ENCODE measurements around the gene IRAK2. TPM values are rescaled to one million over a fixed set of nuclear protein-coding genes. Genes with fewer than 3 reads are reported as not detected.

The IRAK2 gene
- total and polyA plus RNA-seq, 2 donors (not counting 3 experiments of a cell fraction or from before 2014, with no cell fraction given) = 7.9 to 10.0 TPM

DNA sequence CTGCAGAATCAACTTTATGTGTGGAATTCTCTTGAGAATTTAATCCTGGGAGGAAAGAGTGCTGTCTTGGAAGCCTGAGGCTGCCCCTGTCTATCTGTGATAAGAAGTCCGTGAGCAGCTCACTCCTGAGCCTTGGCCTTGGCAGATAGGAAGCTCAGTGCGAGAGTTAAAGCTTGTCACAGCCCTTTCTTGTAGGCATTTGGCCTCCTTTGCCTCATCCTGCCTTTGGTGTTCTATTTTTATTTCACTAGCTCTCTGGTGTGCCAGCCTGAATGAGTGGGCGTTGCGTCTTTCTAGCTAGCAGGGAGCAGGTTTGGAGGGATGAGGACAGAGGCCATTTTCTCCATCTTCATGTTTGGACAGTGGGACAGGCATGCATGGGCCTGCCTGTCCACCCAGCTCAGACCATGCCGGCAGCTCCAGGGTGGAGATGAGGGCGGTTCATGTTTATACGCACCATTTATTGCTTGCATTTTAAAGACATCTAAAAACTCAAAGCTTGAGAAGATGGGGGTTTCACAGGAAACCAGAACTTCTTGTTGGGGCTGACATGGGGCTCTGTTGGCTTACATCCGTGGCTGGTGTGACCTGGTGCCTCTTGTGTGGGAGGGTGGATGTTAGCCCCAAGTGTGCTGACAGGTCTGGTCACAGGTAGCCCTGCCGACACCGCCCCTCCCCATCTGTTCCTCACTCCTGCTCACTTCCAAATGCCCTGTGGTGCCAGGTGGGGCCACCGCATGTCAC is 29.8 kb downstream of the IRAK2 start:
- Histone ChIP-seq H3K9ac (replicated peaks; ENCODE audit: extremely low read depth, insufficient read depth, low read length) (no peak overlapping the region), H3K27me3 (ENCODE audit: control insufficient read depth in 2 of 2, insufficient read depth in 2 of 2, low read length in 2 of 2) (no peaks in the 10 kb centered on the region)
- POLR2A ChIA-PET = no interaction called here

More for the DNA sequence above, 29.8 kb downstream of the IRAK2 start:
- DNase-seq (ENCODE audit: low read depth, low spot score) (no peak), FAIRE-seq (peak; percentile 54)
- Histone ChIP-seq H3K9me3 (replicated peaks; ENCODE audit: control insufficient read depth, insufficient read depth, low read length) (no peaks in the 10 kb centered on the region), H3K27ac (ENCODE audit: insufficient read depth, low read depth, low read length) (no peak overlapping the region), H3K4me3 (replicated peaks in 1 of 3; ENCODE audit: insufficient read depth in 1 of 3, low read depth in 1 of 3, low read length in 3 of 3) (no peak overlapping the region), H4K20me1 (replicated peaks; ENCODE audit: control insufficient read depth, extremely low read depth, insufficient read depth, low read length) (no peaks in the 10 kb centered on the region), H3K36me3 (ENCODE audit: control insufficient read depth in 2 of 2, extremely low read depth in 1 of 2, insufficient read depth in 2 of 2, low read length in 2 of 2) (no peaks in the 10 kb centered on the region), H3K4me1 (ENCODE audit: control insufficient read depth, extremely low read depth, insufficient read depth, low read length) (peaks cover 60% of the 10 kb centered on the region), H3K9me1 (replicated peaks; ENCODE audit: control insufficient read depth, extremely low read depth, insufficient read depth, low read length) (no peaks in the 10 kb centered on the region), H3K4me2 (ENCODE audit: insufficient read depth, low read length) (no peak overlapping the region), H2AFZ (ENCODE audit: low read depth, low read length) (no peak overlapping the region), H3K79me2 (ENCODE audit: control insufficient read depth, insufficient read depth, low read length) (no peaks in the 10 kb centered on the region)
- CTCF ChIA-PET = interaction anchor here (0.6 to 7.8 kb wide), 3 partner anchors 10 to 35 kb away, joined by 3 to 67 read pairs (median 6); no protein-coding TSS in a partner anchor
- TF ChIP-seq POLR2AphosphoS5 (IDR thresholded peaks at IDR 0.05; ENCODE audit: insufficient read depth, low read depth, low read length) (no peak), MAX (IDR thresholded peaks at IDR 0.05; ENCODE audit: insufficient read depth, insufficient read length) (no peak), POLR2A (IDR thresholded peaks at IDR 0.05; ENCODE audit: low read depth, low read length) (no peak), FOS (IDR thresholded peaks at IDR 0.05; ENCODE audit: borderline replicate concordance, insufficient read depth, low read length) (no peak), GATA2 (IDR thresholded peaks at IDR 0.05; ENCODE audit: insufficient read depth, insufficient read length, low read depth, low read length) (no peak), MYC (IDR thresholded peaks at IDR 0.05; ENCODE audit: low read depth, low read length) (no peak), JUN (IDR thresholded peaks at IDR 0.05; ENCODE audit: borderline replicate concordance, insufficient read depth, insufficient read length, low read depth) (no peak), EZH2 (IDR thresholded peaks at IDR 0.05; ENCODE audit: borderline replicate concordance, low read depth, low read length, severe bottlenecking) (no peak)
- TF ChIP-seq, protein P1, sequence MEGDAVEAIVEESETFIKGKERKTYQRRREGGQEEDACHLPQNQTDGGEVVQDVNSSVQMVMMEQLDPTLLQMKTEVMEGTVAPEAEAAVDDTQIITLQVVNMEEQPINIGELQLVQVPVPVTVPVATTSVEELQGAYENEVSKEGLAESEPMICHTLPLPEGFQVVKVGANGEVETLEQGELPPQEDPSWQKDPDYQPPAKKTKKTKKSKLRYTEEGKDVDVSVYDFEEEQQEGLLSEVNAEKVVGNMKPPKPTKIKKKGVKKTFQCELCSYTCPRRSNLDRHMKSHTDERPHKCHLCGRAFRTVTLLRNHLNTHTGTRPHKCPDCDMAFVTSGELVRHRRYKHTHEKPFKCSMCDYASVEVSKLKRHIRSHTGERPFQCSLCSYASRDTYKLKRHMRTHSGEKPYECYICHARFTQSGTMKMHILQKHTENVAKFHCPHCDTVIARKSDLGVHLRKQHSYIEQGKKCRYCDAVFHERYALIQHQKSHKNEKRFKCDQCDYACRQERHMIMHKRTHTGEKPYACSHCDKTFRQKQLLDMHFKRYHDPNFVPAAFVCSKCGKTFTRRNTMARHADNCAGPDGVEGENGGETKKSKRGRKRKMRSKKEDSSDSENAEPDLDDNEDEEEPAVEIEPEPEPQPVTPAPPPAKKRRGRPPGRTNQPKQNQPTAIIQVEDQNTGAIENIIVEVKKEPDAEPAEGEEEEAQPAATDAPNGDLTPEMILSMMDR (IDR thresholded peaks at IDR 0.05; ENCODE audit: extremely low read depth in 1 of 2, insufficient read depth in 1 of 2, low read depth in 1 of 2, low read length in 2 of 2) = no peak
- dilution Hi-C loops (cut with MboI; ENCODE audit: extremely low pct_ligation_motif_present, low sequenced_read_pairs) = no loop called here
- intact Hi-C loops (cut with micrococcal nuclease) = no loop called here
- BruUV-seq (replicated peaks) = no TSS peak
